OCI-LY1 (cell line): ENCODE results near the gene TMEM236.

Experiments
- H2AFZ ChIP-seq: fragments of 200-600 bp; sonication (generic), shearing (Covaris generic); 2 replicates; pipeline ENCODE4 v1.6.0; 2014; ENCODE audit warnings: antibody characterized with exemption, mild to moderate bottlenecking, low read length
- H3F3A ChIP-seq: fragments of 200-600 bp; sonication (generic), shearing (Covaris generic); 2 replicates; pipeline ENCODE4 v1.6.0; 2014; ENCODE audit warnings: mild to moderate bottlenecking, antibody characterized with exemption, low read length, moderate library complexity; ENCODE audit not compliant: insufficient read depth
- H3K27ac ChIP-seq: fragments of 200-600 bp; sonication (generic); 2 replicates; pipeline ENCODE4 v1.5.1; 2014; ENCODE audit warnings: low read length, mixed run types, mild to moderate bottlenecking, low read depth; ENCODE audit not compliant: poor library complexity, severe bottlenecking
- H3K27me3 ChIP-seq: fragments of 200-600 bp; sonication (generic); 2 replicates; pipeline ENCODE4 v1.6.0; 2014; ENCODE audit warnings: antibody characterized with exemption, mild to moderate bottlenecking, low read length, moderate library complexity; ENCODE audit not compliant: insufficient read depth
- H3K36me3 ChIP-seq: fragments of 200-600 bp; sonication (generic); 2 replicates; pipeline ENCODE4 v1.6.1; 2014; ENCODE audit warnings: mild to moderate bottlenecking, antibody characterized with exemption, low read length, moderate library complexity, mixed read lengths; ENCODE audit not compliant: insufficient read depth
- H3K4me1 ChIP-seq: fragments of 200-600 bp; sonication (generic); 2 replicates; pipeline ENCODE4 v1.5.1; 2014; ENCODE audit warnings: mild to moderate bottlenecking, low read length, moderate library complexity; ENCODE audit not compliant: insufficient read depth, severe bottlenecking
- H3K4me2 ChIP-seq: fragments of 200-600 bp; sonication (generic), shearing (Covaris generic); 2 replicates; pipeline ENCODE4 v1.6.1; 2014; ENCODE audit warnings: low read length
- H3K4me3 ChIP-seq: fragments of 200-600 bp; sonication (generic); 2 replicates; pipeline ENCODE4 v1.5.1; 2014; ENCODE audit warnings: low read length, low read depth, mild to moderate bottlenecking, mixed read lengths; ENCODE audit not compliant: poor library complexity, severe bottlenecking
- H3K79me2 ChIP-seq: fragments of 200-600 bp; shearing (Covaris generic); 2 replicates; pipeline ENCODE4 v1.6.1; 2016; ENCODE audit warnings: mixed run types, low read length, mixed read lengths; ENCODE audit not compliant: insufficient read depth
- H3K9ac ChIP-seq: fragments of 200-600 bp; sonication (generic), shearing (Covaris generic); 2 replicates; pipeline ENCODE4 v1.6.1; 2014; ENCODE audit warnings: mild to moderate bottlenecking, low read length, mixed read lengths
- H3K9me2 ChIP-seq: fragments of 200-600 bp; sonication (generic), shearing (Covaris generic); 2 replicates; pipeline ENCODE4 v1.6.1; 2014; ENCODE audit warnings: low read depth, mild to moderate bottlenecking, low read length, mixed read lengths
- H3K9me3 ChIP-seq: fragments of 200-600 bp; shearing (Covaris generic); 2 replicates; pipeline ENCODE4 v1.6.1; 2014; ENCODE audit warnings: low read length, mixed read lengths
- H4K20me1 ChIP-seq: fragments of 200-600 bp; sonication (generic), shearing (Covaris generic); 2 replicates; pipeline ENCODE4 v1.6.0; 2016; ENCODE audit warnings: mild to moderate bottlenecking, low read length; ENCODE audit not compliant: insufficient read depth
- CTCF ChIP-seq: fragments of 200-600 bp; sonication (generic), shearing (Covaris generic); IDR thresholded peaks from 2 replicates; pipeline ENCODE4 v1.5.1; 2017; ENCODE audit warnings: mild to moderate bottlenecking, antibody characterized with exemption, low read length, moderate library complexity, mixed read lengths
- EZH2 ChIP-seq: fragments of 200-600 bp; sonication (generic), shearing (Covaris generic); IDR thresholded peaks from 2 replicates; pipeline ENCODE4 v1.8.0; 2017; ENCODE audit warnings: borderline replicate concordance, mixed run types, mild to moderate bottlenecking, antibody characterized with exemption, low read length, moderate library complexity, mixed read lengths

Gene TMEM236

GRCh38 chr10:17768496-17768895, 16.5 kb downstream of the TMEM236 start:
- H3K9me2 ChIP-seq = no peaks in the 10 kb centered on the region
- H3K4me1 ChIP-seq = no peaks in the 10 kb centered on the region
- no peaks in the 10 kb centered on the region for H3K36me3 ChIP-seq
- no peak overlapping the region for H3K4me2 ChIP-seq
- no peaks in the 10 kb centered on the region for H4K20me1 ChIP-seq
- no peak overlapping the region for H3K27ac ChIP-seq
- H3K79me2 ChIP-seq = no peaks in the 10 kb centered on the region
- no peaks in the 10 kb centered on the region for H3F3A ChIP-seq
- H2AFZ ChIP-seq = no peak overlapping the region
- TF ChIP-seq CTCF (no peak), EZH2 (no peak)
- no peaks in the 10 kb centered on the region for H3K9me3 ChIP-seq
- H3K4me3 ChIP-seq = no peak overlapping the region
- no peak overlapping the region for H3K9ac ChIP-seq
- no peaks in the 10 kb centered on the region for H3K27me3 ChIP-seq

GRCh38 chr10:17768957-17769356, 17.0 kb downstream of the TMEM236 start:
- no peaks in the 10 kb centered on the region for H3K4me1 ChIP-seq
- H3K27me3 ChIP-seq = no peaks in the 10 kb centered on the region
- H4K20me1 ChIP-seq = no peaks in the 10 kb centered on the region
- no peak overlapping the region for H3K4me3 ChIP-seq
- H3K9ac ChIP-seq = no peak overlapping the region
- no peaks in the 10 kb centered on the region for H3F3A ChIP-seq
- H3K79me2 ChIP-seq = no peaks in the 10 kb centered on the region
- no peaks in the 10 kb centered on the region for H3K9me2 ChIP-seq
- H3K27ac ChIP-seq = no peak overlapping the region
- no peak overlapping the region for H2AFZ ChIP-seq
- H3K36me3 ChIP-seq = no peaks in the 10 kb centered on the region
- TF ChIP-seq CTCF = no peak
- no peak for TF ChIP-seq EZH2
- no peak overlapping the region for H3K4me2 ChIP-seq
- H3K9me3 ChIP-seq = no peaks in the 10 kb centered on the region

- H3K9me3 ChIP-seq = no peaks in the 10 kb centered on the region
- no peaks in the 10 kb centered on the region for H3K9me2 ChIP-seq
- no peaks in the 10 kb centered on the region for H3K4me1 ChIP-seq
- no peak overlapping the region for H2AFZ ChIP-seq
- no peak for TF ChIP-seq EZH2
- TF ChIP-seq CTCF = no peak
- no peaks in the 10 kb centered on the region for H3K36me3 ChIP-seq
- H3F3A ChIP-seq = no peaks in the 10 kb centered on the region
- H3K4me3 ChIP-seq = no peak overlapping the region
- no peak overlapping the region for H3K4me2 ChIP-seq
- no peak overlapping the region for H3K9ac ChIP-seq
- no peaks in the 10 kb centered on the region for H3K27me3 ChIP-seq
- H3K27ac ChIP-seq = no peak overlapping the region
- no peaks in the 10 kb centered on the region for H4K20me1 ChIP-seq
- no peaks in the 10 kb centered on the region for H3K79me2 ChIP-seq
Measured at GRCh38 chr10:17771017-17771416, 19.0 kb downstream of the TMEM236 start.
